WTC11 (cell line): ENCODE results near the gene ZKSCAN3. TPM values are rescaled to one million over a fixed set of nuclear protein-coding genes. Genes with fewer than 3 reads are reported as not detected.
A peak's percentile ranks its signal among the peaks of the same experiment; 100 is the strongest.
"Not testable (repeated sequence)": the region's sequence is repeated elsewhere in the genome, so short reads cannot be mapped to it uniquely, and the experiment has no call there.

ENCODE experiments used
- ATAC-seq: fragments of 200-7000 bp; cut with Tn5 transposase; 2 replicates; pipeline ENCODE4 v1.10.0; 2021; ENCODE audit warnings: mild to moderate bottlenecking, moderate library complexity
- CTCF ChIA-PET: fragments of 300-600 bp; sonication (Branson Sonifier 250); formaldehyde crosslinking; loops from one replicate; lab custom pipeline; 2021; ENCODE audit warnings: antibody characterized with exemption; lab: Charles Lee
- POLR2A ChIA-PET: fragments of 350-600 bp; sonication (Branson Sonifier 250); formaldehyde crosslinking; loops from one replicate; lab custom pipeline; 2021; ENCODE audit warnings: antibody characterized with exemption; lab: Charles Lee
- DNase-seq: peaks from one replicate; pipeline ENCODE4 v3.0.0; 2021; ENCODE audit warnings: low spot score
- H3K27ac Mint-ChIP-seq: 2 replicates; pipeline ENCODE4 v1.8.0; 2021; ENCODE audit warnings: mixed read lengths
- H3K27me3 Mint-ChIP-seq: 2 replicates; pipeline ENCODE4 v1.8.0; 2021; ENCODE audit warnings: low read depth, mild to moderate bottlenecking, moderate library complexity, mixed read lengths
- H3K36me3 Mint-ChIP-seq: 2 replicates; pipeline ENCODE4 v1.8.0; 2021; ENCODE audit warnings: mixed read lengths
- H3K4me1 Mint-ChIP-seq: 2 replicates; pipeline ENCODE4 v1.8.0; 2022; ENCODE audit warnings: mixed read lengths
- H3K4me3 Mint-ChIP-seq: 2 replicates; pipeline ENCODE4 v1.8.0; 2021; ENCODE audit warnings: mild to moderate bottlenecking, moderate library complexity, mixed read lengths
- H3K9me3 Mint-ChIP-seq: 2 replicates; pipeline ENCODE4 v1.8.0; 2021; ENCODE audit warnings: mixed read lengths
- ATF1 ChIP-seq: sonication (generic); formaldehyde crosslinking; IDR thresholded peaks from 2 replicates; pipeline ENCODE4 v1.8.1; 2023; ENCODE audit warnings: mild to moderate bottlenecking, moderate library complexity, missing genetic modification reagents
- CREB1 ChIP-seq: sonication (generic); formaldehyde crosslinking; IDR thresholded peaks from 2 replicates; pipeline ENCODE4 v1.8.0; 2023; ENCODE audit warnings: mild to moderate bottlenecking, missing genetic modification reagents
- FOXP1 ChIP-seq: sonication (generic); formaldehyde crosslinking; IDR thresholded peaks from 2 replicates; pipeline ENCODE4 v1.8.0; 2022; ENCODE audit warnings: missing genetic modification reagents, mild to moderate bottlenecking, moderate library complexity, borderline replicate concordance
- GABPB1 ChIP-seq: sonication (generic); formaldehyde crosslinking; IDR thresholded peaks from 2 replicates; pipeline ENCODE4 v1.8.1; 2023; ENCODE audit warnings: mild to moderate bottlenecking, missing genetic modification reagents
- JAZF1 ChIP-seq: fragments of 250-450 bp; sonication (Bioruptor Pico); IDR thresholded peaks from 2 replicates; pipeline ENCODE4 v1.9.0; 2021; ENCODE audit warnings: moderate library complexity, mild to moderate bottlenecking, inconsistent platforms
- MYBL2 ChIP-seq: sonication (generic); formaldehyde crosslinking; IDR thresholded peaks from 2 replicates; pipeline ENCODE4 v1.8.1; 2023; ENCODE audit warnings: mild to moderate bottlenecking, moderate library complexity, missing genetic modification reagents
- NFE2L1 ChIP-seq: sonication (generic); formaldehyde crosslinking; IDR thresholded peaks from 2 replicates; pipeline ENCODE4 v1.8.1; 2023; ENCODE audit warnings: missing genetic modification reagents
- OVOL2 ChIP-seq: fragments of 250-450 bp; sonication (Bioruptor Pico); IDR thresholded peaks from 2 replicates; pipeline ENCODE4 v1.9.0; 2021; ENCODE audit warnings: mild to moderate bottlenecking, borderline replicate concordance
- SOX15 ChIP-seq: fragments of 250-450 bp; sonication (Bioruptor Pico); IDR thresholded peaks from 2 replicates; pipeline ENCODE4 v1.9.0; 2021; ENCODE audit warnings: mild to moderate bottlenecking
- TP53 ChIP-seq: sonication (generic); formaldehyde crosslinking; IDR thresholded peaks from 2 replicates; pipeline ENCODE4 v1.8.1; 2023; ENCODE audit warnings: mild to moderate bottlenecking, missing genetic modification reagents
- ZNF138 ChIP-seq: sonication (generic); formaldehyde crosslinking; conservative IDR thresholded peaks from 2 replicates; pipeline ENCODE4 v1.8.1; 2022; ENCODE audit warnings: mild to moderate bottlenecking, moderate library complexity, missing genetic modification reagents
- ZNF317 ChIP-seq: sonication (generic); formaldehyde crosslinking; IDR thresholded peaks from 2 replicates; pipeline ENCODE4 v1.8.1; 2023; ENCODE audit warnings: low read depth, mild to moderate bottlenecking, moderate library complexity, missing genetic modification reagents, borderline replicate concordance
- ZNF423 ChIP-seq: fragments of 250-450 bp; sonication (Bioruptor Pico); IDR thresholded peaks from 2 replicates; pipeline ENCODE4 v2.1.2; 2022; ENCODE audit warnings: mild to moderate bottlenecking, moderate library complexity
- total RNA-seq: library from RNA; stranded (reverse); gene quantifications from 3 replicates; pipeline ENCODE4 v1.2.3, GENCODE V29; 2021
- TF ChIP-seq, protein P1 (sequence below): fragments of 250-450 bp; sonication (Bioruptor Pico); IDR thresholded peaks from 2 replicates; pipeline ENCODE4 v2.1.2; 2022; ENCODE audit warnings: mild to moderate bottlenecking, moderate library complexity
- TF ChIP-seq, protein P2 (sequence below): sonication (generic); formaldehyde crosslinking; IDR thresholded peaks from 2 replicates; pipeline ENCODE4 v1.8.0; 2022; ENCODE audit warnings: mild to moderate bottlenecking, missing genetic modification reagents
- TF ChIP-seq, protein P3 (sequence below): sonication (generic); formaldehyde crosslinking; IDR thresholded peaks from 2 replicates; pipeline ENCODE4 v1.8.0; 2023; ENCODE audit warnings: missing genetic modification reagents
- TF ChIP-seq, protein P4 (sequence below): sonication (generic); formaldehyde crosslinking; conservative IDR thresholded peaks from 2 replicates; pipeline ENCODE4 v1.8.1; 2023; ENCODE audit warnings: mild to moderate bottlenecking, low read depth, missing genetic modification reagents, moderate library complexity
- TF ChIP-seq, protein P5 (sequence below): sonication (generic); formaldehyde crosslinking; IDR thresholded peaks from 2 replicates; pipeline ENCODE4 v1.8.0; 2022; ENCODE audit warnings: mild to moderate bottlenecking, missing genetic modification reagents

The ZKSCAN3 gene
- total RNA-seq, 1 experiment from 2014 or later, result 5.4 TPM

DNA sequence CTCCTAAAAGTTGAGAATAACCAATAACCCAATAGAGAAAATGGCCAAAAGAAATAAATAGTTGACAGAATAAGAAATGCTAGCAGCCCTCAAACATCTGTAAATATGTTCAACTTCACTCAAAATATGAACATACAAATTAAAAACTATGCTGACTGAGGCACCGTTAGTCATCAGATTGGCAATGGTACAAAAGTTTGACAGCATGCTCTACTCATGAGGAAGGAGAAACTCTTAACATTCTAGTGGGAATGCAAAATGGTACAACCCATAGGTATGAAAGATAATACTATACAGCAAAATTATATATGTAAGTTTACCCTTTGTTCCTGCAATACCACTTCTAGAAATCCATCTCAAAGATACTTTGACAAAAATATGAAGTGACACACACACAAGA is 51.4 kb downstream of the ZKSCAN3 start:
- Mint-ChIP-seq H3K9me3 (no peaks in the 10 kb centered on the region), H3K27ac (no peak overlapping the region), H3K4me3 (peak overlapping the region; percentile 24; the same call in 1 of the 2 replicates), H3K4me1 (peaks cover 15% of the 10 kb centered on the region), H3K36me3 (peaks cover 22% of the 10 kb centered on the region)
- CTCF ChIA-PET, result no interaction called here
- DNase-seq, result no peak
- POLR2A ChIA-PET, result no interaction called here
- TF ChIP-seq SOX15 (CRISPR knock-in tag), result no peak
- TF ChIP-seq ZNF423 (CRISPR knock-in tag), result no peak
- TF ChIP-seq, all 79 proteins: peak for 0
- no peak for ATAC-seq
- H3K27me3 Mint-ChIP-seq, result peaks cover 48% of the 10 kb centered on the region

DNA sequence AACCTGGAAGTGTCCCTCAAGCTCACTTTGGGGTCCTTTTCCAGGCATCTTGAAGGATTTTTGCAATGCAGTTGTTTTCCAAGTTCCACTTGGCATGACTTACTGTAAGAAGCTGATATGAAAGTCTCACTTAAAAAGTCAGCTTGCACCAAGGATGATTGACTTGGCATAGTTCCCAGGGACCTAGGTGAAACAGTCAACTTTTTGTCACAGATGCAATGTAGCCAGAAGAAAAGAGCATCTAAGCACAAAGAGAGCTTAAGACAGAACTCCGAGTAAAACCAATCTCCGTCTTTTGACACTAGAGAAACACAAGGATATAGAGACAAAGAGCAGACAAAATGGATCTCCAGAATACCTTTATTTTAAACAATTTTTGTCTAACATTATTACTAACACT is 52.5 kb downstream of the ZKSCAN3 start:
- H3K4me1 Mint-ChIP-seq, result peaks cover 15% of the 10 kb centered on the region
- no peak overlapping the region for H3K4me3 Mint-ChIP-seq
- H3K9me3 Mint-ChIP-seq, result no peaks in the 10 kb centered on the region
- ATAC-seq (no peak), DNase-seq (no peak)
- H3K27ac Mint-ChIP-seq, result no peak overlapping the region
- ChIA-PET CTCF (interaction anchor here (0.9 kb wide), 1 partner anchor 135 kb away, joined by 4 read pairs; no protein-coding TSS in a partner anchor), POLR2A (interaction anchor here (0.7 kb wide), 1 partner anchor 41 kb away, joined by 3 read pairs; the partner anchor contains the start of gene ZSCAN23)
- H3K36me3 Mint-ChIP-seq, result peaks cover 12% of the 10 kb centered on the region
- peaks cover 48% of the 10 kb centered on the region for H3K27me3 Mint-ChIP-seq
- TF ChIP-seq, protein P1, sequence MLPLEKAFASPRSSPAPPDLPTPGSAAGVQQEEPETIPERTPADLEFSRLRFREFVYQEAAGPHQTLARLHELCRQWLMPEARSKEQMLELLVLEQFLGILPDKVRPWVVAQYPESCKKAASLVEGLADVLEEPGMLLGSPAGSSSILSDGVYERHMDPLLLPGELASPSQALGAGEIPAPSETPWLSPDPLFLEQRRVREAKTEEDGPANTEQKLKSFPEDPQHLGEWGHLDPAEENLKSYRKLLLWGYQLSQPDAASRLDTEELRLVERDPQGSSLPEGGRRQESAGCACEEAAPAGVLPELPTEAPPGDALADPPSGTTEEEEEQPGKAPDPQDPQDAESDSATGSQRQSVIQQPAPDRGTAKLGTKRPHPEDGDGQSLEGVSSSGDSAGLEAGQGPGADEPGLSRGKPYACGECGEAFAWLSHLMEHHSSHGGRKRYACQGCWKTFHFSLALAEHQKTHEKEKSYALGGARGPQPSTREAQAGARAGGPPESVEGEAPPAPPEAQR (CRISPR knock-in tag), result no peak
- no peak for TF ChIP-seq ATF1
- no peak for TF ChIP-seq NFE2L1
- TF ChIP-seq, all 79 proteins: peak for 0

DNA sequence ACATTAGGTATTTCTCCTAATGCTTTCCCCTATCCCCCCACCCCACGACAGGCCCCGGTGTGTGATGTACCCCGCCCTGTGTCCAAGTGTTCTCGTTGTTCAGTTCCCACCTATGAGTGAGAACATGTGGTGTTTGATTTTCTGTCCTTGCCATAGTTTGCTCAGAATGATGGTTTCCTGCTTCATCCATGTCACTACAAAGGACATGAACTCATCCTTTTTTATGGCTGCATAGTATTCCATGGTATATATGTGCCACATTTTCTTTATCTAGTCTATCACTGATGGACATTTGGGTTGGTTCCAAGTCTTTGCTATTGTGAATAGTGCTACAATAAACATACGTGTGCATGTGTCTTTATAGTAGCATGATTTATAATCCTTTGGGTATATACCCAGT is 54.2 kb downstream of the ZKSCAN3 start:
- H3K36me3 Mint-ChIP-seq, CTCF ChIA-PET, POLR2A ChIA-PET, ATAC-seq, H3K4me3 Mint-ChIP-seq, H3K27ac Mint-ChIP-seq, H3K4me1 Mint-ChIP-seq, H3K9me3 Mint-ChIP-seq, DNase-seq: not testable (repeated sequence)
- peaks cover 54% of the 10 kb centered on the region for H3K27me3 Mint-ChIP-seq

DNA sequence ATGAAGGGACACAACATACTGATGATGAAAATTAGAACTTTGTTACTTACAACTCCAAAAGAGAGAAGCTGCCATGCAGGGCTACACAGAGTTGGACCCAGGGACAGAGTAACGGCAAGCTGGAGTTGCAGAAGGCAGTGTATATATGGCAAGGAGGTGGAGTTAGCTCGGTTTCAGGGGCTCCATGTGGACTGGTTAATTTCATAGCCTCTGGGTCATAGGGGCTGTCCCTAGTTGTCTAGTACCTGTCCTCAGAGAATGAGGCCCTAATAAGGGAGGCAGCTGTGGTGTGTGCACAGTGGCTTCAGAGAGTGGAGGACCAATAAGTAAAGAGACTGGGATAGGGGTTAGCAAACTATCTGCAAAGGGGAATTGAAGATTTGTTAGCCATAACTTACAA is 57.7 kb downstream of the ZKSCAN3 start:
- CTCF ChIA-PET, result no interaction called here
- TF ChIP-seq, protein P2, sequence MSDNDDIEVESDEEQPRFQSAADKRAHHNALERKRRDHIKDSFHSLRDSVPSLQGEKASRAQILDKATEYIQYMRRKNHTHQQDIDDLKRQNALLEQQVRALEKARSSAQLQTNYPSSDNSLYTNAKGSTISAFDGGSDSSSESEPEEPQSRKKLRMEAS (CRISPR knock-in tag), result no peak
- TF ChIP-seq MYBL2, result no peak
- TF ChIP-seq JAZF1 (CRISPR knock-in tag), result no peak
- no peak for TF ChIP-seq ZNF317 (CRISPR knock-in tag)
- Mint-ChIP-seq H3K36me3 (no peaks in the 10 kb centered on the region), H3K27ac (no peak overlapping the region), H3K4me3 (no peak overlapping the region), H3K27me3 (peaks cover 42% of the 10 kb centered on the region), H3K4me1 (no peaks in the 10 kb centered on the region), H3K9me3 (peaks cover 3% of the 10 kb centered on the region; the same call in 1 of the 2 replicates)
- POLR2A ChIA-PET, result interaction anchor here (1.3 kb wide), 1 partner anchor 23 kb away, joined by 3 read pairs; no protein-coding TSS in a partner anchor
- DNase-seq (no peak), ATAC-seq (no peak)

DNA sequence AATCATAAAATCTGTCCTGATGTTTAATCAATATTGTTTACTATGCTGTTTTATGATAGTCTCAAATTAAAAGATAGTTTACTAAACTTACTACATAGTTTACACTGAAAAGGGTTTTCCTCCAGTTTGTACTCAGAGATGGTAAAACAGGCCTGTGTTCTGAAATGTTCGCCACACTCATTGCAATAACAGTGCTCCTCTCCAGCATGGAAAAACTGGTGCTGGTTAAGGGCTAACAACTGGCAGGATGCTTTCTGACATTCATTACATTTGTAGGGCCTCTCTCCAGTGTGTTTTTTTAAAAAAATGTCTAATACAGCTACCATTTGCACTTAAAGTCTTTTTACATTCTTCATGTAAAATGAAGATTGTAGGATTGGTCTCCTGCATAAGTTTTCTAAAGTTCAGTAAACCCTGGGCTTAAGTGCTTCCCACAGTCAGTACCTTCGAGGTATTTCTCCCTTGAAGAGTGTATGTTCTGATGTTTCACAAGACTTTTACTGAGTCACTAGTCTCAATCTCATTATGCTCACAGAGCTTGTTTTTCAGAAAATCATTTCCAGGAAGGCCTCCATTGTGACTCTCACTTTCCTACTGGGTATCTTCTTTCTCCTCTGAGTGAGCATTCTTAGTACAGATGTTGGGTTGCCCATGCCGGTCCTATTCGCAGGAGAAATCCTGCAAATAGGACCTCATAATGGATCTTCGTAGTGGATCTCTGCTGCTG is 58.5 kb downstream of the ZKSCAN3 start:
- H3K36me3 Mint-ChIP-seq, result no peaks in the 10 kb centered on the region
- peaks cover 3% of the 10 kb centered on the region; the same call in 1 of the 2 replicates for H3K9me3 Mint-ChIP-seq
- no peak overlapping the region for H3K27ac Mint-ChIP-seq
- ChIA-PET CTCF (no interaction called here), POLR2A (interaction anchor here (1.3 kb wide), 1 partner anchor 24 kb away, joined by 3 read pairs; no protein-coding TSS in a partner anchor)
- no peak overlapping the region for H3K4me3 Mint-ChIP-seq
- no peak for DNase-seq
- ATAC-seq, result no peak
- no peaks in the 10 kb centered on the region for H3K4me1 Mint-ChIP-seq
- H3K27me3 Mint-ChIP-seq, result peaks cover 34% of the 10 kb centered on the region
- TF ChIP-seq ATF1 (no peak), CREB1 (CRISPR knock-in tag) (no peak), ZNF138 (CRISPR knock-in tag) (no peak), TP53 (CRISPR knock-in tag) (no peak), GABPB1 (no peak), OVOL2 (CRISPR knock-in tag) (no peak), FOXP1 (CRISPR knock-in tag) (no peak)
- TF ChIP-seq, protein P3, sequence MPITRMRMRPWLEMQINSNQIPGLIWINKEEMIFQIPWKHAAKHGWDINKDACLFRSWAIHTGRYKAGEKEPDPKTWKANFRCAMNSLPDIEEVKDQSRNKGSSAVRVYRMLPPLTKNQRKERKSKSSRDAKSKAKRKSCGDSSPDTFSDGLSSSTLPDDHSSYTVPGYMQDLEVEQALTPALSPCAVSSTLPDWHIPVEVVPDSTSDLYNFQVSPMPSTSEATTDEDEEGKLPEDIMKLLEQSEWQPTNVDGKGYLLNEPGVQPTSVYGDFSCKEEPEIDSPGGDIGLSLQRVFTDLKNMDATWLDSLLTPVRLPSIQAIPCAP (CRISPR knock-in tag), result no peak
- TF ChIP-seq, protein P4, sequence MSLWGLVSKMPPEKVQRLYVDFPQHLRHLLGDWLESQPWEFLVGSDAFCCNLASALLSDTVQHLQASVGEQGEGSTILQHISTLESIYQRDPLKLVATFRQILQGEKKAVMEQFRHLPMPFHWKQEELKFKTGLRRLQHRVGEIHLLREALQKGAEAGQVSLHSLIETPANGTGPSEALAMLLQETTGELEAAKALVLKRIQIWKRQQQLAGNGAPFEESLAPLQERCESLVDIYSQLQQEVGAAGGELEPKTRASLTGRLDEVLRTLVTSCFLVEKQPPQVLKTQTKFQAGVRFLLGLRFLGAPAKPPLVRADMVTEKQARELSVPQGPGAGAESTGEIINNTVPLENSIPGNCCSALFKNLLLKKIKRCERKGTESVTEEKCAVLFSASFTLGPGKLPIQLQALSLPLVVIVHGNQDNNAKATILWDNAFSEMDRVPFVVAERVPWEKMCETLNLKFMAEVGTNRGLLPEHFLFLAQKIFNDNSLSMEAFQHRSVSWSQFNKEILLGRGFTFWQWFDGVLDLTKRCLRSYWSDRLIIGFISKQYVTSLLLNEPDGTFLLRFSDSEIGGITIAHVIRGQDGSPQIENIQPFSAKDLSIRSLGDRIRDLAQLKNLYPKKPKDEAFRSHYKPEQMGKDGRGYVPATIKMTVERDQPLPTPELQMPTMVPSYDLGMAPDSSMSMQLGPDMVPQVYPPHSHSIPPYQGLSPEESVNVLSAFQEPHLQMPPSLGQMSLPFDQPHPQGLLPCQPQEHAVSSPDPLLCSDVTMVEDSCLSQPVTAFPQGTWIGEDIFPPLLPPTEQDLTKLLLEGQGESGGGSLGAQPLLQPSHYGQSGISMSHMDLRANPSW (CRISPR knock-in tag), result no peak
- TF ChIP-seq, protein P1 (CRISPR knock-in tag), result no peak
- TF ChIP-seq, protein P5, sequence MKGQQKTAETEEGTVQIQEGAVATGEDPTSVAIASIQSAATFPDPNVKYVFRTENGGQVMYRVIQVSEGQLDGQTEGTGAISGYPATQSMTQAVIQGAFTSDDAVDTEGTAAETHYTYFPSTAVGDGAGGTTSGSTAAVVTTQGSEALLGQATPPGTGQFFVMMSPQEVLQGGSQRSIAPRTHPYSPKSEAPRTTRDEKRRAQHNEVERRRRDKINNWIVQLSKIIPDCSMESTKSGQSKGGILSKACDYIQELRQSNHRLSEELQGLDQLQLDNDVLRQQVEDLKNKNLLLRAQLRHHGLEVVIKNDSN (CRISPR knock-in tag), result no peak
